ENCODE data around the gene STXBP1. TPM values are rescaled to one million over a fixed set of nuclear protein-coding genes. Genes with fewer than 3 reads are reported as not detected.

STXBP1 gene
- total RNA-seq, 1 experiment from 2014 or later, result 10.9 TPM

DNA sequence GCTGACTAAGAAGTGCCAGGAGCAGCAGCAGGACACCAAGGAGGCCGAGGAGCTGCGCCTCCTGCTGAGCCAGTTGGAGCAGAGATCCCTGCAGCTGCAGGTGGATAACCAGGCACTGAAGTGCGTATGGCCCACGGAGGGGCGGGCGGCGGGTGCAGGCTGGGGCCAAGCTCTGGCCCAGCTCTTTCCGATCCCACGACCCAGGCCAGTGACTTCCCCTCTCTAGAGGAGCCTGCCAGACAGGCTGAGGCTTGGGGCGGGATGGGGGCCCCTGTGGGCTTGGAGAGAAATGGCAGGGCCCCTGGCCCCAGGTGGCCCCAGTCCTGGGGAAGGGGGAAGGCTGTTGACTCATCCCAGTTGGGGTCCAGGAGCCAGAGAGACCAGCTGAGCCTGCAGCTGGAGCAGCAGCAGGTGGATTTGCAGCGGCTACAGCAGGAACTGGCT, 99.8 kb downstream of the STXBP1 start:
- no peak overlapping the region for H3K4me3 ChIP-seq (ENCODE audit: low read depth, low read length, poor library complexity, severe bottlenecking)
- no peaks in the 10 kb centered on the region for H3K4me1 ChIP-seq (ENCODE audit: insufficient read depth, low read length, poor library complexity, severe bottlenecking)
- DNase-seq (ENCODE audit: low spot score), result no peak
- no peak overlapping the region for H3K27ac ChIP-seq (ENCODE audit: low read depth, low read length, poor library complexity, severe bottlenecking)
- intact Hi-C loops (cut with micrococcal nuclease; ENCODE audit: unreplicated experiment), result no loop called here
- no peaks in the 10 kb centered on the region for H3K36me3 ChIP-seq (ENCODE audit: insufficient read depth, low read length, poor library complexity, severe bottlenecking)
- no peaks in the 10 kb centered on the region for H3K27me3 ChIP-seq (replicated peaks; ENCODE audit: insufficient read depth, low read depth, low read length, poor library complexity)
- POLR2A ChIA-PET (ENCODE audit: low non-redundant PET), result no interaction called here
- BruUV-seq (replicated peaks), result no TSS peak
- CTCF ChIA-PET, result interaction anchor here (0.5 kb wide), 1 partner anchor 205 kb away, joined by 8 read pairs; the partner anchor contains the start of gene ST6GALNAC4
- TF ChIP-seq EZH2 (IDR thresholded peaks at IDR 0.05; ENCODE audit: borderline replicate concordance, low read depth, low read length, poor library complexity, severe bottlenecking), result no peak
- TF ChIP-seq, protein P1, sequence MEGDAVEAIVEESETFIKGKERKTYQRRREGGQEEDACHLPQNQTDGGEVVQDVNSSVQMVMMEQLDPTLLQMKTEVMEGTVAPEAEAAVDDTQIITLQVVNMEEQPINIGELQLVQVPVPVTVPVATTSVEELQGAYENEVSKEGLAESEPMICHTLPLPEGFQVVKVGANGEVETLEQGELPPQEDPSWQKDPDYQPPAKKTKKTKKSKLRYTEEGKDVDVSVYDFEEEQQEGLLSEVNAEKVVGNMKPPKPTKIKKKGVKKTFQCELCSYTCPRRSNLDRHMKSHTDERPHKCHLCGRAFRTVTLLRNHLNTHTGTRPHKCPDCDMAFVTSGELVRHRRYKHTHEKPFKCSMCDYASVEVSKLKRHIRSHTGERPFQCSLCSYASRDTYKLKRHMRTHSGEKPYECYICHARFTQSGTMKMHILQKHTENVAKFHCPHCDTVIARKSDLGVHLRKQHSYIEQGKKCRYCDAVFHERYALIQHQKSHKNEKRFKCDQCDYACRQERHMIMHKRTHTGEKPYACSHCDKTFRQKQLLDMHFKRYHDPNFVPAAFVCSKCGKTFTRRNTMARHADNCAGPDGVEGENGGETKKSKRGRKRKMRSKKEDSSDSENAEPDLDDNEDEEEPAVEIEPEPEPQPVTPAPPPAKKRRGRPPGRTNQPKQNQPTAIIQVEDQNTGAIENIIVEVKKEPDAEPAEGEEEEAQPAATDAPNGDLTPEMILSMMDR (conservative IDR thresholded peaks at IDR 0.05; ENCODE audit: low read depth, low read length), result no peak
- H3K9me3 ChIP-seq (ENCODE audit: low read depth, low read length, poor library complexity, severe bottlenecking), result no peaks in the 10 kb centered on the region

DNA sequence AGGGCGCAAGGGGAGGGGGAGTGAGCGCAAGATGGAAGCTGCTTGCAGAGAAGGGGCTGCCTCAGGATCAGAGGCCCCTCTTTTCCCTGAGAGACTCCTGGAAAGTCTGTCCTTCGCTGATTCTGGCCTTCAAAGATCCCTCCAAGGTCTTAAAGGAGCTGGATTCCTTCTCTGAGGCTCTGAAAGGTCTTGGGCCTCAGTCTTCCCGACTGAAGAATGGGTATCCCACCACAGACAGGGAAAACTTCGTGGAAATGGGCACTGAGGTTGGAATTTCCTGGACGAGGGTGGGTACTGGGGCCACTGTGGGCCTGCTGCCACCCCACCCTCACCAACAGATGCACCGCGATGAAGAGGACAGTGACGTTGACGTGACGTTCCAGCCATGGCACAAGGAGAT, 100.3 kb downstream of the STXBP1 start:
- Histone ChIP-seq H3K9me3 (ENCODE audit: low read depth, low read length, poor library complexity, severe bottlenecking) (no peaks in the 10 kb centered on the region), H3K27ac (ENCODE audit: low read depth, low read length, poor library complexity, severe bottlenecking) (no peak overlapping the region), H3K4me1 (ENCODE audit: insufficient read depth, low read length, poor library complexity, severe bottlenecking) (no peaks in the 10 kb centered on the region), H3K4me3 (ENCODE audit: low read depth, low read length, poor library complexity, severe bottlenecking) (no peak overlapping the region), H3K27me3 (replicated peaks; ENCODE audit: insufficient read depth, low read depth, low read length, poor library complexity) (no peaks in the 10 kb centered on the region), H3K36me3 (ENCODE audit: insufficient read depth, low read length, poor library complexity, severe bottlenecking) (no peaks in the 10 kb centered on the region)
- ChIA-PET POLR2A (ENCODE audit: low non-redundant PET) (no interaction called here), CTCF (no interaction called here)
- no TSS peak for BruUV-seq (replicated peaks)
- DNase-seq (ENCODE audit: low spot score), result no peak
- intact Hi-C loops (cut with micrococcal nuclease; ENCODE audit: unreplicated experiment), result no loop called here
- no peak for TF ChIP-seq EZH2 (IDR thresholded peaks at IDR 0.05; ENCODE audit: borderline replicate concordance, low read depth, low read length, poor library complexity, severe bottlenecking)
- TF ChIP-seq, protein P1 (conservative IDR thresholded peaks at IDR 0.05; ENCODE audit: low read depth, low read length), result no peak

DNA sequence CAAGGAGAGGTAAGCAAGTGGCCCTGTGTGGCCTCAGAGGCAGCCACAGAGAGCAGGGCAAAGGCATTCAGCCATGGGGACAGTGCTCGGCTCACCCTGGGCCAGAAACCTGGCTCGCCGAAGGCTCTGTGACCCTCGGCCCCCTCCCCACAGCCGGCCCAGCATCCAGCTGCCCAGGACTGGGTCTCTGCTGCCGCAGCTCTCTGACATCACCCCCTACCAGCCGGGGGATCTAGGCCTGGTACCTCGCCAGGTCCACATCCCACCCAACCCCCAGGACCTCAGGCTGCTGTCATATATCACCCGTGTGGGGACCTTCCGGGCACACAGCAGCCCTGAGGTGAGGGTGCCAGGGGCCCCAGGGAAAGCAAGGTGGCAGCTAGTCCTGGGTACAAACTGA, 100.8 kb downstream of the STXBP1 start:
- ChIA-PET CTCF (no interaction called here), POLR2A (ENCODE audit: low non-redundant PET) (no interaction called here)
- H3K36me3 ChIP-seq (ENCODE audit: insufficient read depth, low read length, poor library complexity, severe bottlenecking), result no peaks in the 10 kb centered on the region
- no peaks in the 10 kb centered on the region for H3K27me3 ChIP-seq (replicated peaks; ENCODE audit: insufficient read depth, low read depth, low read length, poor library complexity)
- no TSS peak for BruUV-seq (replicated peaks)
- no peaks in the 10 kb centered on the region for H3K4me1 ChIP-seq (ENCODE audit: insufficient read depth, low read length, poor library complexity, severe bottlenecking)
- TF ChIP-seq EZH2 (IDR thresholded peaks at IDR 0.05; ENCODE audit: borderline replicate concordance, low read depth, low read length, poor library complexity, severe bottlenecking), result no peak
- TF ChIP-seq, protein P1 (conservative IDR thresholded peaks at IDR 0.05; ENCODE audit: low read depth, low read length), result no peak
- intact Hi-C loops (cut with micrococcal nuclease; ENCODE audit: unreplicated experiment), result no loop called here
- no peak overlapping the region for H3K27ac ChIP-seq (ENCODE audit: low read depth, low read length, poor library complexity, severe bottlenecking)
- DNase-seq (ENCODE audit: low spot score), result no peak
- H3K4me3 ChIP-seq (ENCODE audit: low read depth, low read length, poor library complexity, severe bottlenecking), result no peak overlapping the region
- no peaks in the 10 kb centered on the region for H3K9me3 ChIP-seq (ENCODE audit: low read depth, low read length, poor library complexity, severe bottlenecking)
